Measurements from ENCODE around the gene GCNT3.

The GCNT3 gene, protein sequence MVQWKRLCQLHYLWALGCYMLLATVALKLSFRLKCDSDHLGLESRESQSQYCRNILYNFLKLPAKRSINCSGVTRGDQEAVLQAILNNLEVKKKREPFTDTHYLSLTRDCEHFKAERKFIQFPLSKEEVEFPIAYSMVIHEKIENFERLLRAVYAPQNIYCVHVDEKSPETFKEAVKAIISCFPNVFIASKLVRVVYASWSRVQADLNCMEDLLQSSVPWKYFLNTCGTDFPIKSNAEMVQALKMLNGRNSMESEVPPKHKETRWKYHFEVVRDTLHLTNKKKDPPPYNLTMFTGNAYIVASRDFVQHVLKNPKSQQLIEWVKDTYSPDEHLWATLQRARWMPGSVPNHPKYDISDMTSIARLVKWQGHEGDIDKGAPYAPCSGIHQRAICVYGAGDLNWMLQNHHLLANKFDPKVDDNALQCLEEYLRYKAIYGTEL

GRCh38 chr15:59611276-59612260 lies at the start of gene GCNT3:
Gene GCNT3, plus strand, starts transcription at chr15:59611783. Its CDS starts 6,456 bp downstream, at chr15:59618239.
- H3K9me3 ChIP-seq (ENCODE audit: severe bottlenecking): peaks cover 2% of the 10 kb centered on the region
- H3K36me3 ChIP-seq: no peaks in the 10 kb centered on the region
- no peaks in the 10 kb centered on the region for H3K27me3 ChIP-seq (ENCODE audit: insufficient read depth, low read depth, severe bottlenecking)
- no peak within 1 kb of the TSS for H3K4me3 ChIP-seq (ENCODE audit: low read depth, low read length)
- DNase-seq: no peak
- no peak within 1 kb of the TSS for H3K27ac ChIP-seq
- TF ChIP-seq CTCF (IDR thresholded peaks at IDR 0.05; ENCODE audit: low read depth, low read length): no peak

- Histone ChIP-seq H3K36me3 (no peaks in the 10 kb centered on the region), H3K4me3 (ENCODE audit: low read depth, low read length) (no peak overlapping the region), H3K9me3 (ENCODE audit: severe bottlenecking) (no peaks in the 10 kb centered on the region), H3K27me3 (ENCODE audit: insufficient read depth, low read depth, severe bottlenecking) (no peaks in the 10 kb centered on the region), H3K27ac (no peak overlapping the region)
- DNase-seq: no peak
- no peak for TF ChIP-seq CTCF (IDR thresholded peaks at IDR 0.05; ENCODE audit: low read depth, low read length)
Observed at GRCh38 chr15:59562448-59563186, 49.0 kb upstream of the GCNT3 start.

- no peaks in the 10 kb centered on the region for H3K9me3 ChIP-seq (ENCODE audit: severe bottlenecking)
- no peak for TF ChIP-seq CTCF (IDR thresholded peaks at IDR 0.05; ENCODE audit: low read depth, low read length)
- H3K36me3 ChIP-seq: no peaks in the 10 kb centered on the region
- DNase-seq: no peak
- H3K27me3 ChIP-seq (ENCODE audit: insufficient read depth, low read depth, severe bottlenecking): no peaks in the 10 kb centered on the region
- H3K27ac ChIP-seq: no peak overlapping the region
- H3K4me3 ChIP-seq (ENCODE audit: low read depth, low read length): no peak overlapping the region
Observed at GRCh38 chr15:59565299-59565698, 46.3 kb upstream of the GCNT3 start.

GRCh38 chr15:59567324-59567723 lies 44.3 kb upstream of the GCNT3 start:
- Histone ChIP-seq H3K4me3 (ENCODE audit: low read depth, low read length) (no peak overlapping the region), H3K36me3 (no peaks in the 10 kb centered on the region), H3K27me3 (ENCODE audit: insufficient read depth, low read depth, severe bottlenecking) (no peaks in the 10 kb centered on the region), H3K27ac (no peak overlapping the region), H3K9me3 (ENCODE audit: severe bottlenecking) (no peaks in the 10 kb centered on the region)
- no peak for DNase-seq
- no peak for TF ChIP-seq CTCF (IDR thresholded peaks at IDR 0.05; ENCODE audit: low read depth, low read length)

DNA sequence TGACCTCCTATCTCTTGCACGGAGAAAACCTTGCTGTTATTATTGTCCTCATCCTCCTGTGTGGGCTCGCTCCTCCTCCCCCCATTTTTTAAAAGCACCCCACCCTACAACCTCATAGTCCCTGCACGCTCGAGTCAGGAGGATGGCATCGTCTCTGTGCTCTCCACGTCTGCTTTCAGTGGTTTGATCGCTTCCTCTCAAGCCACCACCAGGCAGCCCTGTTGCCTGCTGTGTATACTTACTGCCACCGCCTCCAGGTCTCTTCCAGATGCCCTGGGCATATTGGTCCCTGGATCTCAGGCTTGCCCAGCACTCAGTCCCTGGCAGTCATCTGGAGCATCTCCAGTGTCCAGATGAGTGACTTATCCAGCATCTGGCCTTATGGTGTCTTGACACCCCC lies 42.1 kb upstream of the GCNT3 start:
- Histone ChIP-seq H3K27ac (no peak overlapping the region), H3K9me3 (ENCODE audit: severe bottlenecking) (no peaks in the 10 kb centered on the region), H3K4me3 (ENCODE audit: low read depth, low read length) (no peak overlapping the region), H3K27me3 (ENCODE audit: insufficient read depth, low read depth, severe bottlenecking) (no peaks in the 10 kb centered on the region), H3K36me3 (no peaks in the 10 kb centered on the region)
- TF ChIP-seq CTCF (IDR thresholded peaks at IDR 0.05; ENCODE audit: low read depth, low read length): no peak
- no peak for DNase-seq
